ENCODE results near the gene ZNF383. TPM values are rescaled to one million over a fixed set of nuclear protein-coding genes. Genes with fewer than 3 reads are reported as not detected.

Gene ZNF383
- total RNA-seq (2022; extraction: Qiagen RNA extraction) = 6.5 to 7.5 TPM (median 7.4 TPM) in 5 replicates

DNA sequence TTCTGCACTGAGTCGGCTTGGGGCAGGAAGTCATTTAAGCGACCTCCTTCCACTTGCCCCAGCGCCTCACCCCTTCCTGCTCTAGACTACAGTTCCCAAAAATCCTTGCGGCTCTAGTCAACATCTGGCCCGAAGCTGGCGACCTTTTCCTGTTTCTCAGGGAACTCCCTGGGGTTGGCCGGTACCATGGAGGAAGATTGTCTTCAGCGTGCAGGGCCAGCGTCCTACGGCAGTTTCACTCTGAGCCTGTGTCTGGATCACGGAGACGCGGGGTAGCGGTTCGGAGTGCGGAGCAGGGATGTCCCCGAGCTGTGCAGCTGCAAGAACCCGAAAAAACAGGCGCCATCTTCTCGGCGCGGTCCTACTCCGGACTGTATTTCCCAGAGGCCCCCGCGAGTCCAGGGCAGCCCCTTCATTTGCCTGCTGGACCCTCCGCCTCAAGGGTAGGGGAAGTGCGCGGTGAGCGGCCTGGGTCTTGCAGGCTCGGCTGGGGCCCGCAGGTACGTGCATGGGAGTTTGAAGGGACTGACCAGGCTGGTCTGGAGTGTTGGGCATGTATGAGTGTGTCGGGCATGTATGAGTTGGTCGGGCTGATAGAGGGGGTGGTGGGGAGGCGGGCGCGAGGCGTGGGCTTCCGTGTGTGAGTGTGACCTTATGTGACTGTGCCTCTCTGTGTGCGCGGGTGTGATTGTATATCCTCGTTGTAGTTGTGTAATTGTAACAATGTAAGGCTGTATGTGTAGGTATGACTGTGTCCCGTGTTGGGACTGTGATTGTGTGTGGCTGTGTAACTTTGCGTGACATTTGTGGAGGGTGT is at the start of gene ZNF383:
TSS of gene ZNF383 (plus strand) at position 440 of the 817 bp plus-strand sequence. CDS start 12,240 bp downstream, outside the sequence.

DNA sequence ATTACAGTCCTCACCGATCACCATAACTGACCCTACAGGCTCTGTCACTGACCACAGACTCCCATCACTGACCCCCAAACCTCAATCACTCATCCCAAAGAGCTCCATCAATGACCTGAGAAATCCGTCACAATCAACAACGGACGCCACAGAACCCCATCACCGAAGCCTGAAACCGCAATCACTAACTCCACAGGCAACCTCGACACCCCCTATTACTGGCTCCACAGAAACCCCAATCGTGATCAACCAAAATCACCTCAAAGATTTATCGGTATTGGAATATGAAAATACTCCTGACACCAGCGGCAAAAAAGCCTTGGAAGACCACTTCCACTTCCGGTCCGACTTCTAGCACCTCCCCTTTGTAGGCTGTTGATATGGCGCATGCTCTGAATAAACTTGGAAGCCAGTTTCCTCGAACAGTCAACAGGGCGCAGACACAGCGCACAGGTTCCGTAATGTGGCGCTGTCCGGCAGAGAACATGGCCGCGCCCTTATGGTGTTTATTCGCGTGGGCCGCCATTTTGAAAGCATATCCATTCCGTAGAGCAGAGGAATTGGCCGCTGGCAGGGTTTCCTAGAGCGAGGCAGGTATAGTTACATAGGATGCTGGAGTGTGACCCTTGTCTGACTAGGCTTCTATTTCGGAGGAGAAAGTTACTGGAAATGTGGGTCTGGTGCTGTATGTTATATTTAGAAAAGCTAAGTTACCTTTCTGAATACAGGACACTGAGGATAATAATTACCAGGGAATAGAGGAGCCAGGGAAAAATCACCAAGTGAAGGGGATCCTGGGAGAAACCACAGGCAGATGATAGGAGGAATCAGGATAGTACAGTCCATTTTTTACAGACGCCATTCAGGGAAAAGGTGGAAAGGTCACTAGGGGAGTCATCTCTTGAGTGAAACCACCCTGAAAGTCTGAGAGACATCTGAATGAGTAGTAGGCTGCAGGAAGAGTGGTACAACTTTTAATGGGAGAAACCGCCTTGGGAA is 45.3 kb upstream of the ZNF383 start, which contains the start of gene ZNF585A:
TSS of gene ZNF585A (minus strand) at position 328 of the 999 bp plus-strand sequence. CDS start 2,785 bp downstream, outside the sequence.

Other genes with a start within 250 kb of the ZNF383 start
- 4.2 to 5.5 TPM (median 4.5 TPM) in 5 replicates for gene ZNF420, start 139.8 kb upstream of the ZNF383 start, total RNA-seq (2022; extraction: Qiagen RNA extraction)
- gene ZNF585A, start 45.5 kb upstream of the ZNF383 start, total RNA-seq (2022; extraction: Qiagen RNA extraction) = 3.9 to 4.8 TPM (median 4.5 TPM) in 5 replicates
- gene ZNF585B, start 7.7 kb upstream of the ZNF383 start, total RNA-seq (2022; extraction: Qiagen RNA extraction) = 2.2 to 4.0 TPM (median 3.6 TPM) in 5 replicates
- 2.4 to 4.3 TPM (median 3.2 TPM) in 5 replicates for gene ZNF527, start 152.9 kb downstream of the ZNF383 start, total RNA-seq (2022; extraction: Qiagen RNA extraction)
- gene ZNF569, start 249.2 kb downstream of the ZNF383 start, total RNA-seq (2022; extraction: Qiagen RNA extraction) = 3.9 to 6.7 TPM (median 5.0 TPM) in 5 replicates

Measured in A549 treated with dexamethasone at 1 μM for 4 hours (cell line).